Loucy (cell line): ENCODE data around the gene RNF215.

ENCODE experiments used
- H2AFZ ChIP-seq: fragments of 200-600 bp; sonication (generic); 2 replicates; pipeline ENCODE4 v1.6.0; 2016; ENCODE audit warnings: antibody characterized with exemption, mild to moderate bottlenecking, low read length, moderate library complexity
- H3F3A ChIP-seq: fragments of 200-600 bp; 2 replicates; pipeline ENCODE4 v1.6.0; 2016; ENCODE audit warnings: antibody characterized with exemption, low read depth, mild to moderate bottlenecking
- H3K27me3 ChIP-seq: fragments of 200-600 bp; sonication (generic); 2 replicates; pipeline ENCODE4 v1.6.1; 2014; ENCODE audit warnings: low read length, mild to moderate bottlenecking; ENCODE audit not compliant: insufficient read depth, poor library complexity, severe bottlenecking
- H3K36me3 ChIP-seq: fragments of 200-600 bp; sonication (generic); 2 replicates; pipeline ENCODE4 v1.6.1; 2016; ENCODE audit warnings: low read length; ENCODE audit not compliant: insufficient read depth
- H3K4me1 ChIP-seq: fragments of 200-600 bp; sonication (generic); 2 replicates; pipeline ENCODE4 v1.5.1; 2014; ENCODE audit warnings: low read length, mild to moderate bottlenecking; ENCODE audit not compliant: insufficient read depth, poor library complexity, severe bottlenecking
- H3K4me2 ChIP-seq: fragments of 200-600 bp; sonication (generic); 2 replicates; pipeline ENCODE4 v1.6.0; 2014; ENCODE audit warnings: antibody characterized with exemption, low read length, low read depth, mild to moderate bottlenecking; ENCODE audit not compliant: poor library complexity, severe bottlenecking
- H3K4me3 ChIP-seq: fragments of 200-600 bp; sonication (generic); 2 replicates; pipeline ENCODE4 v1.5.1; 2014; ENCODE audit warnings: low read length, mild to moderate bottlenecking, mixed read lengths; ENCODE audit not compliant: poor library complexity, severe bottlenecking
- H3K79me2 ChIP-seq: fragments of 200-600 bp; sonication (generic); 2 replicates; pipeline ENCODE4 v1.6.1; 2014; ENCODE audit warnings: low read length; ENCODE audit not compliant: insufficient read depth
- H3K9ac ChIP-seq: fragments of 200-600 bp; sonication (generic); 2 replicates; pipeline ENCODE4 v1.6.0; 2014; ENCODE audit warnings: mild to moderate bottlenecking, low read depth, low read length, moderate library complexity; ENCODE audit not compliant: poor library complexity, severe bottlenecking
- H3K9me2 ChIP-seq: fragments of 200-600 bp; sonication (generic); replicated peaks from 2 replicates; pipeline ENCODE4 v1.6.1; 2016; ENCODE audit warnings: low read depth, low read length, mixed read lengths
- H3K9me3 ChIP-seq: fragments of 200-600 bp; sonication (generic); 2 replicates; pipeline ENCODE4 v1.6.1; 2014; ENCODE audit warnings: mild to moderate bottlenecking, antibody characterized with exemption, low read length, low read depth; ENCODE audit not compliant: insufficient read depth
- H4K20me1 ChIP-seq: fragments of 200-600 bp; sonication (generic); 2 replicates; pipeline ENCODE4 v1.6.0; 2014; ENCODE audit warnings: antibody characterized with exemption, low read length, mild to moderate bottlenecking; ENCODE audit not compliant: insufficient read depth, poor library complexity, severe bottlenecking
- EZH2phosphoT487 ChIP-seq: fragments of 200-600 bp; IDR thresholded peaks from 2 replicates; pipeline ENCODE4 v1.6.1; 2018; ENCODE audit warnings: antibody characterized with exemption, mild to moderate bottlenecking, moderate library complexity, borderline replicate concordance
- TF ChIP-seq, protein P1 (sequence below): fragments of 200-600 bp; sonication (generic); conservative IDR thresholded peaks from 2 replicates; pipeline ENCODE4 v1.5.1; 2014; ENCODE audit warnings: mild to moderate bottlenecking, antibody characterized with exemption, low read length

The RNF215 gene

DNA sequence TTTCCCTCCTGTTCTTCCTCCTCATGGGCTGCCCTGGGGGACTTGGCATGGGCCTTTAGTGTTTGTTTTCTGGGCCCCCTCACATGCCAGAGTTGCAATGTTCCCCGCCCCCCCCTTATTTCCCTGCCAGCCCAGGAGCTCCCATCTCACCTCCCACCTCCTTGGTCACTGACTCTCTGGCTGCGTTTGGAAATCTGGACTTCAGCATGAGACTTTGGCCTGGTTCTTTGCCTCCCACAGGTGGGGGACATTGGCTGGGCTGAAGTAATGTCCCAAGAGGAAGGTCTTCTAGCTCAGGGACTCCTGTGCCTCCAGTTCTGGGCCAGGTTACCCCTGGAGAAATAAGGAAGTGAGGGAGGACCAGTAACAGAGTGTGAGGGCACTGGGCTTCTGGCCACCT is 45.3 kb upstream of the RNF215 start:
- H3K4me2 ChIP-seq: no peak overlapping the region
- H2AFZ ChIP-seq: no peak overlapping the region
- no peaks in the 10 kb centered on the region for H3K9me2 ChIP-seq
- H4K20me1 ChIP-seq: peaks cover 5% of the 10 kb centered on the region
- no peak overlapping the region for H3K4me3 ChIP-seq
- H3F3A ChIP-seq: peaks cover 18% of the 10 kb centered on the region
- H3K9ac ChIP-seq: no peak overlapping the region
- peaks cover 5% of the 10 kb centered on the region; the same call in 1 of the 2 replicates for H3K79me2 ChIP-seq
- TF ChIP-seq, protein P1, sequence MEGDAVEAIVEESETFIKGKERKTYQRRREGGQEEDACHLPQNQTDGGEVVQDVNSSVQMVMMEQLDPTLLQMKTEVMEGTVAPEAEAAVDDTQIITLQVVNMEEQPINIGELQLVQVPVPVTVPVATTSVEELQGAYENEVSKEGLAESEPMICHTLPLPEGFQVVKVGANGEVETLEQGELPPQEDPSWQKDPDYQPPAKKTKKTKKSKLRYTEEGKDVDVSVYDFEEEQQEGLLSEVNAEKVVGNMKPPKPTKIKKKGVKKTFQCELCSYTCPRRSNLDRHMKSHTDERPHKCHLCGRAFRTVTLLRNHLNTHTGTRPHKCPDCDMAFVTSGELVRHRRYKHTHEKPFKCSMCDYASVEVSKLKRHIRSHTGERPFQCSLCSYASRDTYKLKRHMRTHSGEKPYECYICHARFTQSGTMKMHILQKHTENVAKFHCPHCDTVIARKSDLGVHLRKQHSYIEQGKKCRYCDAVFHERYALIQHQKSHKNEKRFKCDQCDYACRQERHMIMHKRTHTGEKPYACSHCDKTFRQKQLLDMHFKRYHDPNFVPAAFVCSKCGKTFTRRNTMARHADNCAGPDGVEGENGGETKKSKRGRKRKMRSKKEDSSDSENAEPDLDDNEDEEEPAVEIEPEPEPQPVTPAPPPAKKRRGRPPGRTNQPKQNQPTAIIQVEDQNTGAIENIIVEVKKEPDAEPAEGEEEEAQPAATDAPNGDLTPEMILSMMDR: no peak
- no peak for TF ChIP-seq EZH2phosphoT487
- no peaks in the 10 kb centered on the region for H3K9me3 ChIP-seq
- peaks cover 14% of the 10 kb centered on the region; the same call in 1 of the 2 replicates for H3K36me3 ChIP-seq
- H3K27me3 ChIP-seq: peaks cover 51% of the 10 kb centered on the region
- H3K4me1 ChIP-seq: peaks cover 16% of the 10 kb centered on the region

DNA sequence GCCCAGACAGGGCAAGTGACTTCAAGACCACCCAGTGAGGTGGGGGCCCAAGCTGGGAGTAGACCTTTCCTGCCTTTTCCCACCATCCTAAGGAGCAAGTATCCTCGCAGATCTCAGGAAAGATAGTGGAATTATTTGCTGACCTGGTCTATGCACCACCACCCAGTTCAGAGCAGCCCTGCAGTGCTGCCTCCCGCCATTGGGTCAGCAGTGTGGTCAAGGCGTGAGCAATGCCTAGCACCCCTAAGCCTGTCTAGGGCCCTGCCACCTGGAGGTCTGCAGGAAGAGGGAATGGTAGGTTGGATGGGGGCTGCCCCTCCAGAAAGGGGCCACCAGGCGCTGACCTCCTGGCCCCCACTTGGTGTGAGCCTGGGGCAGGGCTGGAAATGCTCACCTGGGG is 44.9 kb upstream of the RNF215 start:
- no peak overlapping the region for H3K9ac ChIP-seq
- no peaks in the 10 kb centered on the region for H3K9me3 ChIP-seq
- H3K4me2 ChIP-seq: no peak overlapping the region
- peaks cover 47% of the 10 kb centered on the region for H3K27me3 ChIP-seq
- peaks cover 17% of the 10 kb centered on the region; the same call in 1 of the 2 replicates for H3K36me3 ChIP-seq
- no peak overlapping the region for H2AFZ ChIP-seq
- no peaks in the 10 kb centered on the region for H3K9me2 ChIP-seq
- peaks cover 19% of the 10 kb centered on the region for H3K4me1 ChIP-seq
- peaks cover 10% of the 10 kb centered on the region for H4K20me1 ChIP-seq
- H3K79me2 ChIP-seq: peaks cover 10% of the 10 kb centered on the region; the same call in 1 of the 2 replicates
- peaks cover 18% of the 10 kb centered on the region for H3F3A ChIP-seq
- H3K4me3 ChIP-seq: no peak overlapping the region
- TF ChIP-seq, protein P1: no peak

DNA sequence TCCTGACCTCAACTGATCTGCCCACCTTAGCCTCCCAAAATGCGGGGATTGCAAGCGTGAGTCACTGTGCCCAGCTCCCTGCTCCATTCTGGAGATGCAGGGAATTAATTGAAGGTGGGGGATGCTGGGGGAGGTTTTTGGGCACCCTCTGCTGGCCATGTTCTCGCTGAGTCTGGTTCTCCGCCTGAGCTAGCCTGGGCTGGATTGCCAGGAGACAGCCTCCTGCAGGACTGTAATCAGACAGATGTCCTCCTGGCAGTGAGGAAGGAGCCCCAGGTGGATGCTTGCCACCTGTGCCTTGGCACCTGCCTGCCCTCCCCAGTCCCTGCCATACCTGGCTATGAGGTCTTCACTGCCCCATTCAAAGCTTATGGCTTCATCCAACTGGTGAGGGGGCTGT is 43.7 kb upstream of the RNF215 start:
- H3K9me3 ChIP-seq: no peaks in the 10 kb centered on the region
- H3K9ac ChIP-seq: no peak overlapping the region
- no peak for TF ChIP-seq EZH2phosphoT487
- TF ChIP-seq, protein P1: no peak
- H3K4me1 ChIP-seq: peaks cover 27% of the 10 kb centered on the region
- peaks cover 11% of the 10 kb centered on the region for H3F3A ChIP-seq
- H3K4me2 ChIP-seq: no peak overlapping the region
- H3K4me3 ChIP-seq: no peak overlapping the region
- no peaks in the 10 kb centered on the region for H3K9me2 ChIP-seq
- peaks cover 17% of the 10 kb centered on the region; the same call in 1 of the 2 replicates for H3K36me3 ChIP-seq
- H3K27me3 ChIP-seq: peaks cover 35% of the 10 kb centered on the region
- no peak overlapping the region for H2AFZ ChIP-seq
- H3K79me2 ChIP-seq: peaks cover 21% of the 10 kb centered on the region; the same call in 1 of the 2 replicates
- peaks cover 16% of the 10 kb centered on the region for H4K20me1 ChIP-seq
